IMR-90 (cell line): ENCODE measurements around the gene DPYD. TPM values are rescaled to one million over a fixed set of nuclear protein-coding genes. Genes with fewer than 3 reads are reported as not detected.

ENCODE experiments used
- ATAC-seq: fragments of 200-7000 bp; cut with Tn5 transposase; 2 replicates; pipeline ENCODE4 v1.9.1; 2020; ENCODE audit warnings: low read depth, mild to moderate bottlenecking, moderate library complexity
- BruUV-seq: library from RNA; stranded (reverse); fragments of 400-500 nt; replicated peaks from 2 replicates; lab custom pipeline; 2021; lab: Mats Ljungman, UMichigan
- CTCF ChIA-PET: fragments of 300-600 bp; formaldehyde crosslinking; extraction: SDS; loops from one replicate; lab custom pipeline; 2021; ENCODE audit warnings: antibody characterized with exemption; lab: Yijun Ruan, JAX
- POLR2A ChIA-PET: fragments of 300-600 bp; sonication (Branson Sonifier 250); formaldehyde crosslinking; loops from one replicate; lab custom pipeline; 2022; ENCODE audit warnings: antibody characterized with exemption; ENCODE audit not compliant: unreplicated experiment; lab: Charles Lee
- DNase-seq: peaks from one replicate; pipeline ENCODE4 v3.0.0; 2013
- H2AFZ ChIP-seq: replicated peaks from 2 replicates; pipeline ENCODE3; 2013; ENCODE audit warnings: low read length, mild to moderate bottlenecking; ENCODE audit not compliant: poor library complexity
- H2AK5ac ChIP-seq: 2 replicates; pipeline ENCODE4 v1.6.1; 2013; ENCODE audit warnings: low read depth, low read length, inconsistent platforms
- H2AK9ac ChIP-seq: replicated peaks from 2 replicates; pipeline ENCODE3; 2013; ENCODE audit warnings: mild to moderate bottlenecking, low read depth, low read length, moderate library complexity; ENCODE audit not compliant: poor library complexity
- H2BK120ac ChIP-seq: 2 replicates; pipeline ENCODE4 v1.6.1; 2013; ENCODE audit warnings: low read depth, low read length, inconsistent platforms
- H2BK15ac ChIP-seq: 3 replicates; pipeline ENCODE4 v1.6.1; 2013; ENCODE audit warnings: low read depth, low read length, inconsistent platforms
- H2BK20ac ChIP-seq: 2 replicates; pipeline ENCODE4 v1.6.1; 2013; ENCODE audit warnings: low read depth, mild to moderate bottlenecking, inconsistent platforms, low read length, moderate library complexity
- H2BK5ac ChIP-seq: 2 replicates; pipeline ENCODE4 v1.6.1; 2013; ENCODE audit warnings: mild to moderate bottlenecking, low read depth, low read length, inconsistent platforms; ENCODE audit not compliant: poor library complexity, severe bottlenecking
- H3K14ac ChIP-seq: replicated peaks from 2 replicates; pipeline ENCODE4 v1.6.1; 2013; ENCODE audit warnings: low read depth, low read length, inconsistent platforms
- H3K18ac ChIP-seq: 2 replicates; pipeline ENCODE4 v1.6.1; 2013; ENCODE audit warnings: low read depth, low read length, control low read depth
- H3K23ac ChIP-seq: 2 replicates; pipeline ENCODE4 v1.6.1; 2013; ENCODE audit warnings: low read depth, low read length, inconsistent platforms
- H3K27ac ChIP-seq: 2 replicates; pipeline ENCODE4 v1.5.1; 2013; ENCODE audit warnings: mild to moderate bottlenecking, control low read depth, low read length; ENCODE audit not compliant: insufficient read depth
- H3K27me3 ChIP-seq: 2 replicates; pipeline ENCODE4 v1.6.1; 2013; ENCODE audit warnings: low read length; ENCODE audit not compliant: control insufficient read depth, insufficient read depth
- H3K36me3 ChIP-seq: 2 replicates; pipeline ENCODE4 v1.6.1; 2013; ENCODE audit warnings: low read length, mixed read lengths; ENCODE audit not compliant: control insufficient read depth, insufficient read depth
- H3K4ac ChIP-seq: 2 replicates; pipeline ENCODE4 v1.6.1; 2013; ENCODE audit warnings: low read depth, low read length, inconsistent platforms
- H3K4me1 ChIP-seq: 2 replicates; pipeline ENCODE4 v1.6.1; 2013; ENCODE audit warnings: low read length, mixed read lengths; ENCODE audit not compliant: control insufficient read depth, insufficient read depth
- H3K4me2 ChIP-seq: 2 replicates; pipeline ENCODE4 v1.6.1; 2013; ENCODE audit warnings: low read depth, mild to moderate bottlenecking, control low read depth, low read length, moderate library complexity
- H3K4me3 ChIP-seq: 2 replicates; pipeline ENCODE4 v1.5.1; 2013; ENCODE audit warnings: low read depth, mild to moderate bottlenecking, control low read depth, low read length, moderate library complexity; ENCODE audit not compliant: insufficient read depth
- H3K56ac ChIP-seq: 2 replicates; pipeline ENCODE4 v1.6.1; 2013; ENCODE audit warnings: low read length, inconsistent platforms; ENCODE audit not compliant: insufficient read depth; ENCODE audit errors: extremely low read depth
- H3K79me1 ChIP-seq, 2 experiments: 2 replicates each; pipeline ENCODE4 v1.6.1; 2013; ENCODE audit warnings: low read length in 2 of 2, inconsistent platforms in 1 of 2, low read depth in 1 of 2
- H3K9ac ChIP-seq: 2 replicates; pipeline ENCODE4 v1.6.1; 2013; ENCODE audit warnings: low read depth, low read length, control low read depth
- H3K9me1 ChIP-seq: 2 replicates; pipeline ENCODE4 v1.6.1; 2013; ENCODE audit warnings: low read length, inconsistent platforms; ENCODE audit not compliant: insufficient read depth
- H3K9me3 ChIP-seq: 2 replicates; pipeline ENCODE4 v1.6.1; 2013; ENCODE audit warnings: low read length; ENCODE audit not compliant: control insufficient read depth, insufficient read depth
- H4K20me1 ChIP-seq: 2 replicates; pipeline ENCODE4 v1.6.1; 2013; ENCODE audit warnings: low read length, inconsistent platforms; ENCODE audit not compliant: insufficient read depth
- H4K5ac ChIP-seq: 2 replicates; pipeline ENCODE4 v1.6.1; 2013; ENCODE audit warnings: mild to moderate bottlenecking, low read depth, low read length, control low read depth
- H4K8ac ChIP-seq, 2 experiments: 2 replicates each; pipeline ENCODE4 v1.6.1; 2013; ENCODE audit warnings: low read depth in 2 of 2, low read length in 2 of 2, control low read depth in 1 of 2, inconsistent platforms in 1 of 2
- H4K91ac ChIP-seq: 2 replicates; pipeline ENCODE4 v1.6.1; 2013; ENCODE audit warnings: low read depth, low read length, inconsistent platforms; ENCODE audit not compliant: insufficient read depth
- CEBPB ChIP-seq: IDR thresholded peaks from 2 replicates; pipeline ENCODE4 v1.6.1; 2012; ENCODE audit warnings: low read depth, low read length, improper control_type of control experiment
- MAZ ChIP-seq: IDR thresholded peaks from 2 replicates; pipeline ENCODE4 v1.6.1; 2012; ENCODE audit warnings: low read depth, mild to moderate bottlenecking, low read length, improper control_type of control experiment, moderate library complexity, borderline replicate concordance
- NFE2L2 ChIP-seq: fragments of 150-350 bp; IDR thresholded peaks from 2 replicates; pipeline ENCODE4 v1.6.1; 2016; ENCODE audit warnings: low read depth, mild to moderate bottlenecking, low read length
- dilution Hi-C: fragments of 300-500 bp; cut with HindIII; formaldehyde crosslinking; loops from one replicate; pipeline ENCODE4 v1.14.3; 2018; ENCODE audit warnings: low sequenced_read_pairs; ENCODE audit not compliant: unreplicated experiment
- in situ Hi-C: fragments of 300-500 bp; cut with MboI; formaldehyde crosslinking; loops from 3 replicates; pipeline ENCODE4 v1.14.3; 2019; ENCODE audit warnings: low sequenced_read_pairs, inconsistent platforms, mixed read lengths
- intact Hi-C: fragments of 100-400 bp; cut with micrococcal nuclease; formaldehyde crosslinking; loops from 2 replicates; pipeline ENCODE4 v1.10.0; 2022
- polyA plus RNA-seq, 3 experiments: library from polyadenylated mRNA; depleted of rRNA; stranded (reverse); fragments of >200 nt; gene quantifications; 2 replicates each; pipeline ENCODE4 v1.2.3, GENCODE V29; 2012; ENCODE audit warnings: low replicate concordance in 1 of 3
- total RNA-seq: library from RNA; depleted of rRNA; stranded (reverse); fragments of >200 nt; gene quantifications from 2 replicates; pipeline ENCODE4 v1.2.3, GENCODE V29; 2012

The DPYD gene
- total and polyA plus RNA-seq, 2 of the 4 experiments (the other 2 are of a cell fraction) = 9.3 to 47.3 TPM

DNA sequence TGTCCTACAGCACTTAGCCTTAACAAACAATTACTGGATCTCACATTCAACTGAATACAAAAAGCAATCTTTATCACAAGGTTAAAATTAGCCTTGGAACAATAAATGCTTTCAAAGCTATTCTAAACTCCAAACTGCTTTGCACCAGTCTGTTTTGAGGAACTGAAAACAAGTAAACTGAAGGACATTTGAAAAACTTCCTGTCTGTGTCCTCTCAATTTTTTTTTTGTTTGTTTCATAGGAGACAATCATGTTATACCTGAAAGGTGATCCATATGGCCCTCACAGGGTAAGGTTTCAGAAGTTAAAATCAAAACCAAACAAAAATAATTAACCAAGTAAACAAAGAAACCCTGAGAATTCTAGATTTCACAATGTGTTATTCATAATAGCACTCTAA is 459.1 kb downstream of the DPYD start:
- BruUV-seq = no TSS peak

More for the DNA sequence above, 459.1 kb downstream of the DPYD start:
- H3K56ac ChIP-seq = no peak overlapping the region
- H3K4me1 ChIP-seq = no peaks in the 10 kb centered on the region
- no peak overlapping the region for H3K4me2 ChIP-seq
- H2AFZ ChIP-seq = no peak overlapping the region
- no peak overlapping the region for H3K23ac ChIP-seq
- no peak overlapping the region for H3K14ac ChIP-seq
- H2AK9ac ChIP-seq = no peak overlapping the region
- H2BK120ac ChIP-seq = no peak overlapping the region
- H3K27ac ChIP-seq = no peak overlapping the region
- ATAC-seq = no peak
- DNase-seq = no peak
- H2BK5ac ChIP-seq = no peak overlapping the region
- no peak overlapping the region for H4K91ac ChIP-seq
- H3K27me3 ChIP-seq = no peaks in the 10 kb centered on the region
- H3K79me1 ChIP-seq = no peaks in the 10 kb centered on the region
- H3K4me3 ChIP-seq = no peak overlapping the region
- no peak overlapping the region for H3K18ac ChIP-seq
- H3K9ac ChIP-seq = no peak overlapping the region
- in situ Hi-C loops = no loop called here
- H2BK20ac ChIP-seq = no peak overlapping the region
- no peaks in the 10 kb centered on the region for H4K20me1 ChIP-seq
- intact Hi-C loops = no loop called here
- no peak overlapping the region for H3K4ac ChIP-seq
- peaks cover 4% of the 10 kb centered on the region; the same call in 1 of the 2 replicates for H3K9me3 ChIP-seq
- H3K36me3 ChIP-seq = no peaks in the 10 kb centered on the region
- H4K8ac ChIP-seq = no peak overlapping the region
- ChIA-PET POLR2A (no interaction called here), CTCF (no interaction called here)
- no peak overlapping the region for H2BK15ac ChIP-seq
- no peak for TF ChIP-seq CEBPB
- no peak for TF ChIP-seq NFE2L2
- TF ChIP-seq MAZ = no peak
- dilution Hi-C loops = no loop called here
- no peak overlapping the region for H2AK5ac ChIP-seq
- no peak overlapping the region for H4K5ac ChIP-seq
- no peaks in the 10 kb centered on the region for H3K9me1 ChIP-seq
